OCI-LY3 (cell line): Measurements from ENCODE around the gene SHISA8.

Experiments used
- H2AFZ ChIP-seq: fragments of 200-600, 300-600 bp; shearing (Covaris generic); 2 replicates; pipeline ENCODE4 v1.6.0; 2014; ENCODE audit warnings: antibody characterized with exemption, low read depth, low read length
- H3K27ac ChIP-seq: fragments of 200-600, 300-600 bp; sonication (generic); 2 replicates; pipeline ENCODE4 v1.5.1; 2014; ENCODE audit warnings: mild to moderate bottlenecking, low read length, moderate library complexity, mixed read lengths
- H3K27me3 ChIP-seq: fragments of 200-600, 300-600 bp; sonication (generic); 2 replicates; pipeline ENCODE4 v1.6.1; 2014; ENCODE audit warnings: low read depth, low read length, mixed read lengths
- H3K36me3 ChIP-seq: fragments of 200-600, 300-600 bp; sonication (generic); replicated peaks from 2 replicates; pipeline ENCODE3; 2014; ENCODE audit warnings: low read depth, low read length, mixed read lengths
- H3K4me1 ChIP-seq: fragments of 300-600, 200-600 bp; sonication (generic); 2 replicates; pipeline ENCODE4 v1.6.1; 2014; ENCODE audit warnings: low read length, mixed read lengths
- H3K4me2 ChIP-seq: fragments of 200-600, 300-600 bp; sonication (generic); 2 replicates; pipeline ENCODE4 v1.6.1; 2014; ENCODE audit warnings: low read length, mixed read lengths
- H3K4me3 ChIP-seq: fragments of 300-600, 200-600 bp; sonication (generic); 2 replicates; pipeline ENCODE4 v1.5.1; 2014; ENCODE audit warnings: antibody characterized with exemption, mild to moderate bottlenecking, low read length, moderate library complexity
- H3K79me2 ChIP-seq: fragments of 300-600, 200-600 bp; shearing (Covaris generic); 2 replicates; pipeline ENCODE4 v1.6.1; 2014; ENCODE audit warnings: mild to moderate bottlenecking, low read length, mixed read lengths
- H3K9ac ChIP-seq: fragments of 300-600, 200-600 bp; shearing (Covaris generic); 2 replicates; pipeline ENCODE4 v1.6.0; 2014; ENCODE audit warnings: mild to moderate bottlenecking, low read length, moderate library complexity
- H3K9me3 ChIP-seq: fragments of 200-600, 300-600 bp; shearing (Covaris generic); 2 replicates; pipeline ENCODE4 v1.6.1; 2014; ENCODE audit warnings: low read length, mixed read lengths; ENCODE audit not compliant: insufficient read depth
- H4K20me1 ChIP-seq: fragments of 200-600, 300-600 bp; sonication (generic); 2 replicates; pipeline ENCODE4 v1.6.1; 2016; ENCODE audit warnings: low read length, mixed read lengths; ENCODE audit not compliant: insufficient read depth
- EZH2phosphoT487 ChIP-seq: fragments of 200-600 bp; shearing (Covaris generic); IDR thresholded peaks from 2 replicates; pipeline ENCODE4 v1.6.1; 2018; ENCODE audit warnings: antibody characterized with exemption, mixed run types, low read depth
- TF ChIP-seq, protein P1 (sequence below): fragments of 200-600, 300-600 bp; sonication (generic); IDR thresholded peaks from 2 replicates; pipeline ENCODE4 v1.5.1; 2014; ENCODE audit warnings: antibody characterized with exemption, low read length, low read depth

The SHISA8 gene

DNA sequence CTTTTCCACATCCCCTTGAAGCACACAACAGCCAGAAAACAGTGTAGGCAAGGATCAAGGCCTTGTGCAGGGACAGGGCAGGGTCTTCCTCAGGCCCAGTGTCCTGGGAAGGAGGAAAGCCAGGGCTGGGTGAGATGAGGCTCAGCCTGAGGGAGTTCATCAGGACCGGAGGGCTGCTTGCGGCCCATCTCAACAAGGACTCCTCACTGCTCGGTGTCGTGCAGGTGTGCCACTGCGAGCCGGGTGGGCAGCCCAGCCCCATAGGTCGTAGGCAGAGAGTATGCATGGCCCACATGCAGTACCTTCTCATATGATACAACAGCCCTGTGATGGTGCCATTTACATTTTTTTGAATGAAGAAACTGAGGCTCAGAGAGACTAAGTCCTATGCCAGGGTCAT lies 12.9 kb downstream of the SHISA8 start:
- Histone ChIP-seq H3K79me2 (no peaks in the 10 kb centered on the region), H3K27ac (no peak overlapping the region), H3K9ac (no peak overlapping the region), H3K27me3 (no peaks in the 10 kb centered on the region), H2AFZ (no peak overlapping the region), H3K36me3 (peaks cover 90% of the 10 kb centered on the region), H3K4me3 (no peak overlapping the region), H3K4me2 (no peak overlapping the region), H4K20me1 (peaks cover 27% of the 10 kb centered on the region), H3K9me3 (no peaks in the 10 kb centered on the region), H3K4me1 (no peaks in the 10 kb centered on the region)
- TF ChIP-seq, protein P1, sequence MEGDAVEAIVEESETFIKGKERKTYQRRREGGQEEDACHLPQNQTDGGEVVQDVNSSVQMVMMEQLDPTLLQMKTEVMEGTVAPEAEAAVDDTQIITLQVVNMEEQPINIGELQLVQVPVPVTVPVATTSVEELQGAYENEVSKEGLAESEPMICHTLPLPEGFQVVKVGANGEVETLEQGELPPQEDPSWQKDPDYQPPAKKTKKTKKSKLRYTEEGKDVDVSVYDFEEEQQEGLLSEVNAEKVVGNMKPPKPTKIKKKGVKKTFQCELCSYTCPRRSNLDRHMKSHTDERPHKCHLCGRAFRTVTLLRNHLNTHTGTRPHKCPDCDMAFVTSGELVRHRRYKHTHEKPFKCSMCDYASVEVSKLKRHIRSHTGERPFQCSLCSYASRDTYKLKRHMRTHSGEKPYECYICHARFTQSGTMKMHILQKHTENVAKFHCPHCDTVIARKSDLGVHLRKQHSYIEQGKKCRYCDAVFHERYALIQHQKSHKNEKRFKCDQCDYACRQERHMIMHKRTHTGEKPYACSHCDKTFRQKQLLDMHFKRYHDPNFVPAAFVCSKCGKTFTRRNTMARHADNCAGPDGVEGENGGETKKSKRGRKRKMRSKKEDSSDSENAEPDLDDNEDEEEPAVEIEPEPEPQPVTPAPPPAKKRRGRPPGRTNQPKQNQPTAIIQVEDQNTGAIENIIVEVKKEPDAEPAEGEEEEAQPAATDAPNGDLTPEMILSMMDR, result no peak
- TF ChIP-seq EZH2phosphoT487, result no peak

DNA sequence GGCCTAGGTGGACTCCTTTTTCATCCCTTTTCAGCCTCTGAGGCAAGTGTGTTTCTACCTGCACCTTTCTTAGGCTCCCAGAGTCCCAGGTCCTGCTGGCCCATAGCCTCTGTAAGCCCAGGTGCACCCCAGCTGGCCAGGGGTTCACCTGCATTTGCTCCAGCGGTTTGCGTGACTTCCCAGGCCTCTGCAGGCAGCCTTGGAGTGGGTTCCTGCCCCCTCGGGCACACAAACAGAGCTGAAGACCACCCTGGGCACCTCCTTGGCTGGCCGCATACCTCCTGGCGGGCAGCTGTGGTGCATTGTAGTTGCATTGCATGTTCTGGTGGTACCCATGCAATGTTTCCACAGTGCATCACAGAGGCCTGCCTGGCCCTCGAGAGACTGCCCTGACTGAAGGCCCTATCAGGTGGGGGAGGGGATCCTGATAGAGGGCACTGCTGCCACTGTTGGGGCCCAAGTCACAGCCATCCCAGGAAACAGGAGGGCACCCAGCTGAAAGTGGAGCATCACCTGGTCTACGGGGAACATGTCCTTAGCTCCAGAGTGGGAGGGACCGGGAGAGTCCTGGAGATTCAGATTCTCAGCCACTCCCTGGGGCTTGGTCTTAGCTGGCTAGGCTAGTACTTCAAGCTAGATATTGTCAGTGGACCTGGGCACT lies 14.1 kb downstream of the SHISA8 start:
- H3K4me2 ChIP-seq, result no peak overlapping the region

DNA sequence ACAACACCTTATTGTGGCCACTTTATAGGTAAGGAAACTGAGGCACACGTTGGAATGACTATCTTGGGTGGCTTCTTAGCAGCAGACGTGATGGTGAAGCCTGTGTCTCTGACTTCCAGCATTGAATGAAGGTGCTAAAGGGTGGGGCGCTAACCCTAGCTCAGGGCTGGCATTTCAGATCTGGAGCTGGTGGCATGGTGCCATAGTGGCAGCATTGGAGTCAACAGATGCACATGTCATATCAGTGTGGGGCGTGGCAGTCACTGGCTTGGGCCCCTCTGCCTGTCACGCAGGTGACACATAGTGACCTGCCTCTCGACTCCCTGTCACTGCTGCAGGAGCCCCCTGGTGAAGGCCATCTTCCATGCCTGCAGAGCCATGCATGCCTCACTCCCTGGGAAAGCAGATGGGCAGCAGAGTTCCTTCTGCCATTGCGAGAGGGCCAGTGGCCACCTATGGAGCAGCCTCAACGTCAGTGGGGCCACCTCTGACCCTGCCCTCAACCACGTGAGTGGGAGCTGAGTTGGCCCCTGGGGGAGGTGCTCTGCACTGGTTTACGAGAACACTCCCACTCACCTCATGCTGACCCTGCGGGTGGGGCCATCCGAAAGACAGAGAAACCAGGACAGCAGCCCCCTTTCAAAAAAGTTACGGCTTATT lies 14.8 kb downstream of the SHISA8 start:
- H3K36me3 ChIP-seq, result peaks cover 87% of the 10 kb centered on the region
- peaks cover 26% of the 10 kb centered on the region for H4K20me1 ChIP-seq
- H3K4me2 ChIP-seq, result no peak overlapping the region
- no peak overlapping the region for H2AFZ ChIP-seq
- no peaks in the 10 kb centered on the region for H3K27me3 ChIP-seq
- H3K4me3 ChIP-seq, result no peak overlapping the region
- H3K79me2 ChIP-seq, result no peaks in the 10 kb centered on the region
- H3K27ac ChIP-seq, result no peak overlapping the region
- no peak overlapping the region for H3K9ac ChIP-seq
- no peaks in the 10 kb centered on the region for H3K4me1 ChIP-seq
- no peaks in the 10 kb centered on the region for H3K9me3 ChIP-seq
- TF ChIP-seq, protein P1, result no peak
- no peak for TF ChIP-seq EZH2phosphoT487

More for the DNA sequence above, 14.1 kb downstream of the SHISA8 start:
- no peaks in the 10 kb centered on the region for H3K27me3 ChIP-seq
- H3K4me3 ChIP-seq, result no peak overlapping the region
- peaks cover 27% of the 10 kb centered on the region for H4K20me1 ChIP-seq
- H2AFZ ChIP-seq, result no peak overlapping the region
- TF ChIP-seq, protein P1, result no peak
- no peak for TF ChIP-seq EZH2phosphoT487
- no peak overlapping the region for H3K9ac ChIP-seq
- H3K9me3 ChIP-seq, result no peaks in the 10 kb centered on the region
- H3K4me1 ChIP-seq, result no peaks in the 10 kb centered on the region
- H3K79me2 ChIP-seq, result no peaks in the 10 kb centered on the region
- H3K27ac ChIP-seq, result no peak overlapping the region
- peaks cover 91% of the 10 kb centered on the region for H3K36me3 ChIP-seq

DNA sequence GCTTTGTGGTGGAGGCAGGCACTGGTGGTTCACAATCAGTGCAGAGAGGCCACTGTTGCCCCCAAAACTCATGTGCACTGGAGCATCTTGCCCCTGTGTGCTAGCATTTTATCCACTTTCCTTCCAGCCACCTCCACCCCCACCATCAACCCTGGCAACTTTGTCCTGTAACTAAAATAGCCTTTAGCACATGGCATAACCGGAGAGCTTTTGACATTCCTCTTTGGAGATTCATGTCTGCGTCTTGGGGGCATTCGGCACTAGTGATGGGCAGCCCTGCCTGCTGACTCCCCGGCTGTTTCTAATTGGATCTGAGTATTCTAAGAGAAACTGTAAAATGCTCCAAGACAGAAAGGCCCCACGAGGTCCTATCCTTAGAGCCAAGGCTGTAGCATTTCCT lies 15.8 kb downstream of the SHISA8 start:
- H3K9ac ChIP-seq, result no peak overlapping the region
- no peaks in the 10 kb centered on the region for H3K27me3 ChIP-seq
- peaks cover 85% of the 10 kb centered on the region for H3K36me3 ChIP-seq
- H3K4me1 ChIP-seq, result no peaks in the 10 kb centered on the region
- no peak overlapping the region for H3K27ac ChIP-seq
- H4K20me1 ChIP-seq, result peaks cover 22% of the 10 kb centered on the region
- no peak overlapping the region for H2AFZ ChIP-seq
- no peak for TF ChIP-seq EZH2phosphoT487
- TF ChIP-seq, protein P1, result no peak
- H3K4me2 ChIP-seq, result no peak overlapping the region
- no peaks in the 10 kb centered on the region for H3K9me3 ChIP-seq
- no peaks in the 10 kb centered on the region for H3K79me2 ChIP-seq
- no peak overlapping the region for H3K4me3 ChIP-seq
